ENCODE measurements around the gene PABPN1.

Gene PABPN1

GRCh38 chr14:23371865-23372264 lies 50.6 kb downstream of the PABPN1 start:
- Histone ChIP-seq H3K4me2 (ENCODE audit: low read depth, low read length, poor library complexity, severe bottlenecking) (no peak overlapping the region), H3F3A (ENCODE audit: insufficient read depth) (no peaks in the 10 kb centered on the region), H3K79me2 (ENCODE audit: insufficient read depth, low read length) (no peaks in the 10 kb centered on the region), H3K27ac (ENCODE audit: low read depth, low read length) (no peak overlapping the region), H3K4me3 (ENCODE audit: insufficient read depth, low read length, poor library complexity, severe bottlenecking) (no peak overlapping the region), H3K27me3 (ENCODE audit: low read length) (no peaks in the 10 kb centered on the region), H3K36me3 (ENCODE audit: low read length) (no peaks in the 10 kb centered on the region), H4K20me1 (ENCODE audit: low read depth, low read length) (no peaks in the 10 kb centered on the region), H2AFZ (ENCODE audit: low read depth, low read length, severe bottlenecking) (no peak overlapping the region), H3K9ac (ENCODE audit: low read length) (no peak overlapping the region), H3K9me3 (ENCODE audit: insufficient read depth, low read length) (no peaks in the 10 kb centered on the region), H3K9me2 (replicated peaks; ENCODE audit: insufficient read depth, low read length) (no peaks in the 10 kb centered on the region)
- TF ChIP-seq EZH2phosphoT487 (conservative IDR thresholded peaks at IDR 0.05; ENCODE audit: low read length) (no peak), CTCF (IDR thresholded peaks at IDR 0.05; ENCODE audit: insufficient read depth, low read length, poor library complexity, severe bottlenecking) (no peak)

- H3K4me2 ChIP-seq (ENCODE audit: low read depth, low read length, poor library complexity, severe bottlenecking) = no peak within 1 kb of the TSS
These were observed 51.3 kb downstream of the PABPN1 start, which contains the start of gene IL25 for GRCh38 chr14:23372509-23372908. TSS of gene IL25 (plus strand) at chr14:23372809.

GRCh38 chr14:23373041-23373440 lies 51.8 kb downstream of the PABPN1 start:
- no peaks in the 10 kb centered on the region for H3K9me3 ChIP-seq (ENCODE audit: insufficient read depth, low read length)
- no peak overlapping the region for H3K4me2 ChIP-seq (ENCODE audit: low read depth, low read length, poor library complexity, severe bottlenecking)
- H3K27me3 ChIP-seq (ENCODE audit: low read length) = no peaks in the 10 kb centered on the region
- no peaks in the 10 kb centered on the region for H4K20me1 ChIP-seq (ENCODE audit: low read depth, low read length)
- H3K27ac ChIP-seq (ENCODE audit: low read depth, low read length) = no peak overlapping the region
- no peaks in the 10 kb centered on the region for H3K36me3 ChIP-seq (ENCODE audit: low read length)
- no peaks in the 10 kb centered on the region for H3K79me2 ChIP-seq (ENCODE audit: insufficient read depth, low read length)
- TF ChIP-seq CTCF (IDR thresholded peaks at IDR 0.05; ENCODE audit: insufficient read depth, low read length, poor library complexity, severe bottlenecking) (no peak), EZH2phosphoT487 (conservative IDR thresholded peaks at IDR 0.05; ENCODE audit: low read length) (no peak)
- no peak overlapping the region for H2AFZ ChIP-seq (ENCODE audit: low read depth, low read length, severe bottlenecking)
- no peak overlapping the region for H3K9ac ChIP-seq (ENCODE audit: low read length)
- no peak overlapping the region for H3K4me3 ChIP-seq (ENCODE audit: insufficient read depth, low read length, poor library complexity, severe bottlenecking)
- H3F3A ChIP-seq (ENCODE audit: insufficient read depth) = no peaks in the 10 kb centered on the region
- no peaks in the 10 kb centered on the region for H3K9me2 ChIP-seq (replicated peaks; ENCODE audit: insufficient read depth, low read length)

More at GRCh38 chr14:23372509-23372908, 51.3 kb downstream of the PABPN1 start, which contains the start of gene IL25:
- Histone ChIP-seq H3F3A (ENCODE audit: insufficient read depth) (no peaks in the 10 kb centered on the region), H3K79me2 (ENCODE audit: insufficient read depth, low read length) (no peaks in the 10 kb centered on the region), H3K9me3 (ENCODE audit: insufficient read depth, low read length) (no peaks in the 10 kb centered on the region), H3K27me3 (ENCODE audit: low read length) (no peaks in the 10 kb centered on the region), H3K4me3 (ENCODE audit: insufficient read depth, low read length, poor library complexity, severe bottlenecking) (no peak within 1 kb of the TSS), H3K9me2 (replicated peaks; ENCODE audit: insufficient read depth, low read length) (no peaks in the 10 kb centered on the region), H3K36me3 (ENCODE audit: low read length) (no peaks in the 10 kb centered on the region), H4K20me1 (ENCODE audit: low read depth, low read length) (no peaks in the 10 kb centered on the region), H3K9ac (ENCODE audit: low read length) (no peak within 1 kb of the TSS), H2AFZ (ENCODE audit: low read depth, low read length, severe bottlenecking) (no peak within 1 kb of the TSS), H3K27ac (ENCODE audit: low read depth, low read length) (no peak within 1 kb of the TSS)
- TF ChIP-seq CTCF (IDR thresholded peaks at IDR 0.05; ENCODE audit: insufficient read depth, low read length, poor library complexity, severe bottlenecking) = no peak
- TF ChIP-seq EZH2phosphoT487 (conservative IDR thresholded peaks at IDR 0.05; ENCODE audit: low read length) = no peak

Measured in SU-DHL-6 (cell line).